HepG2 (cell line): ENCODE measurements around the gene ZNF813. TPM values are rescaled to one million over a fixed set of nuclear protein-coding genes. Genes with fewer than 3 reads are reported as not detected.
"Not testable (repeated sequence)": the region's sequence is repeated elsewhere in the genome, so short reads cannot be mapped to it uniquely, and the experiment has no call there.

Experiments used
- CEBPG ChIP-seq: IDR thresholded peaks from 2 replicates; pipeline ENCODE4 v1.6.1; 2016
- DRAP1 ChIP-seq: IDR thresholded peaks from 2 replicates; pipeline ENCODE4 v1.6.1; 2016; ENCODE audit warnings: missing genetic modification reagents, missing compliant biosample characterization
- FOXA1 ChIP-seq, 2 experiments: fragments of 450-650 bp in 1 of 2; sonication (generic) in 1 of 2; formaldehyde crosslinking in 1 of 2; IDR thresholded peaks; 2 replicates each; pipeline versions ENCODE4 v1.4.0 to v1.6.1; 2016 to 2020; ENCODE audit warnings: missing genetic modification reagents in 1 of 2
- FOXA3 ChIP-seq: IDR thresholded peaks from 2 replicates; pipeline ENCODE4 v1.6.1; 2016; ENCODE audit warnings: missing genetic modification reagents, missing compliant biosample characterization
- HDAC1 ChIP-seq: sonication (generic); formaldehyde crosslinking; IDR thresholded peaks from 2 replicates; pipeline ENCODE4 v1.5.1; 2020; ENCODE audit warnings: mild to moderate bottlenecking, missing genetic modification reagents
- HNF1A ChIP-seq, 2 experiments: sonication (generic) in 1 of 2; formaldehyde crosslinking in 1 of 2; IDR thresholded peaks; 2 replicates each; pipeline versions ENCODE4 v1.4.0 to v1.6.1; 2016 to 2020; ENCODE audit warnings: borderline replicate concordance in 1 of 2, low read depth in 1 of 2, mild to moderate bottlenecking in 1 of 2, missing genetic modification reagents in 1 of 2
- HNF1B ChIP-seq: sonication (generic); formaldehyde crosslinking; IDR thresholded peaks from 2 replicates; pipeline ENCODE4 v1.5.1; 2020; ENCODE audit warnings: mild to moderate bottlenecking, moderate library complexity, missing genetic modification reagents
- KAT7 ChIP-seq: IDR thresholded peaks from 2 replicates; pipeline ENCODE4 v1.6.1; 2018; ENCODE audit warnings: borderline replicate concordance, missing compliant biosample characterization
- KDM2A ChIP-seq: sonication (generic); formaldehyde crosslinking; IDR thresholded peaks from 2 replicates; pipeline ENCODE4 v1.4.0; 2020; ENCODE audit warnings: low read depth, missing genetic modification reagents, borderline replicate concordance
- RARA ChIP-seq: IDR thresholded peaks from 2 replicates; pipeline ENCODE4 v1.6.1; 2016; ENCODE audit warnings: missing genetic modification reagents, missing compliant biosample characterization
- SOX13 ChIP-seq, 3 experiments: fragments of 450-650 bp in 1 of 3; sonication (generic) in 1 of 3; formaldehyde crosslinking in 1 of 3; IDR thresholded peaks in 2 of 3; conservative IDR thresholded peaks in 1 of 3; 2 replicates each; pipeline versions ENCODE4 v1.5.0 to v1.6.1; 2016 to 2020; ENCODE audit warnings: antibody characterized with exemption in 1 of 3, mild to moderate bottlenecking in 1 of 3, missing compliant biosample characterization in 1 of 3, missing genetic modification reagents in 1 of 3, moderate library complexity in 1 of 3
- TEAD3 ChIP-seq: optimal IDR thresholded peaks from 2 replicates; pipeline ENCODE3; 2016; ENCODE audit warnings: borderline replicate concordance
- ZFX ChIP-seq: sonication (generic); formaldehyde crosslinking; IDR thresholded peaks from 2 replicates; pipeline ENCODE4 v1.4.0; 2020; ENCODE audit warnings: mild to moderate bottlenecking, low read depth, missing genetic modification reagents, moderate library complexity
- ZMYM4 ChIP-seq: sonication (generic); formaldehyde crosslinking; IDR thresholded peaks from 2 replicates; pipeline ENCODE4 v1.8.1; 2023; ENCODE audit warnings: mild to moderate bottlenecking, missing genetic modification reagents
- ZNF362 ChIP-seq: sonication (generic); formaldehyde crosslinking; IDR thresholded peaks from 2 replicates; pipeline ENCODE4 v1.4.0; 2020; ENCODE audit warnings: missing genetic modification reagents, mild to moderate bottlenecking, borderline replicate concordance
- ZNF644 ChIP-seq: IDR thresholded peaks from 2 replicates; pipeline ENCODE4 v1.6.1; 2016; ENCODE audit warnings: low read depth
- polyA plus RNA-seq, 8 experiments: library from polyadenylated mRNA; depleted of rRNA in 3 of 8; stranded (reverse) in 7 of 8; unstranded in 1 of 8; fragments of >200 nt; fragmentation: Illumina TruSeq in 4 of 8; extraction: Trizol in 4 of 8; gene quantifications; 2 replicates each; pipeline versions ENCODE4 v1.2.1 to v1.2.3, GENCODE V29; 2011 to 2016; ENCODE audit warnings: low read depth in 4 of 8, missing spikeins in 1 of 8, mixed read lengths in 1 of 8; ENCODE audit not compliant: insufficient read depth in 1 of 8
- total RNA-seq, 5 experiments: library from RNA; depleted of rRNA; stranded (reverse); fragments of >200 nt; fragmentation: Illumina TruSeq; extraction: Trizol; gene quantifications; 2 replicates each; pipeline ENCODE4 v1.2.3, GENCODE V29; 2016; ENCODE audit warnings: low read depth in 1 of 5

ZNF813 gene
- total and polyA plus RNA-seq, 2 of the 13 experiments (the other 11 are each of a cell fraction or from before 2014, with no cell fraction given): 2.1 to 8.9 TPM

GRCh38 chr19:53420520-53421315, 46.8 kb upstream of the ZNF813 start (continued):
- 0 out of 2 replicates have a peak, but pooled peaks have one; percentile 15 for TF ChIP-seq ZNF644 (CRISPR knock-in tag)
- peak; percentile 76 for TF ChIP-seq HNF1A (IDR thresholded peaks at IDR 0.05; ENCODE audit: low read depth)
- TF ChIP-seq HNF1A (CRISPR knock-in tag; IDR thresholded peaks at IDR 0.05; ENCODE audit: borderline replicate concordance): peak; percentile 87
- TF ChIP-seq FOXA1, SOX13 (IDR thresholded peaks at IDR 0.05): not testable (repeated sequence)
- peak; percentile 88 for TF ChIP-seq FOXA1 (CRISPR knock-in tag; IDR thresholded peaks at IDR 0.05)
- 0 out of 2 replicates have a peak, but pooled peaks have one; percentile 17 for TF ChIP-seq RARA (CRISPR knock-in tag)
- TF ChIP-seq FOXA3 (CRISPR knock-in tag): peak; percentile 84
- TF ChIP-seq KDM2A (CRISPR knock-in tag): 0 out of 2 replicates have a peak, but pooled peaks have one; percentile 8
- peak; percentile 51 for TF ChIP-seq TEAD3 (CRISPR knock-in tag)
- TF ChIP-seq ZMYM4 (CRISPR knock-in tag): peak; percentile 66; the same call in 1 of the 2 replicates
- peak; percentile 31; the same call in 1 of the 2 replicates for TF ChIP-seq HDAC1
- TF ChIP-seq DRAP1 (CRISPR knock-in tag): peak; percentile 63
- peak in 1 of 2 experiments; percentile 53; a peak in 1 of 4 replicates for TF ChIP-seq SOX13 (CRISPR knock-in tag; conservative IDR thresholded peaks at IDR 0.05 in 1 of 2, IDR thresholded peaks at IDR 0.05 in 1 of 2)
- TF ChIP-seq CEBPG (CRISPR knock-in tag): 0 out of 2 replicates have a peak, but pooled peaks have one; percentile 6
- TF ChIP-seq ZFX (CRISPR knock-in tag): peak; percentile 44; the same call in 1 of the 2 replicates
- 0 out of 2 replicates have a peak, but pooled peaks have one; percentile 31 for TF ChIP-seq KAT7 (CRISPR knock-in tag)
- TF ChIP-seq HNF1B (CRISPR knock-in tag): peak; percentile 80; the same call in 1 of the 2 replicates
- TF ChIP-seq ZNF362 (CRISPR knock-in tag): peak; percentile 19; the same call in 1 of the 2 replicates
